IMR-90 (cell line): Measurements from ENCODE around the gene BEAN1. TPM values are rescaled to one million over a fixed set of nuclear protein-coding genes. Genes with fewer than 3 reads are reported as not detected.

Experiments used
- ATAC-seq: fragments of 200-7000 bp; cut with Tn5 transposase; 2 replicates; pipeline ENCODE4 v1.9.1; 2020; ENCODE audit warnings: low read depth, mild to moderate bottlenecking, moderate library complexity
- BruUV-seq: library from RNA; stranded (reverse); fragments of 400-500 nt; replicated peaks from 2 replicates; lab custom pipeline; 2021; lab: Mats Ljungman, UMichigan
- CTCF ChIA-PET: fragments of 300-600 bp; formaldehyde crosslinking; extraction: SDS; loops from one replicate; lab custom pipeline; 2021; ENCODE audit warnings: antibody characterized with exemption; lab: Yijun Ruan, JAX
- POLR2A ChIA-PET: fragments of 300-600 bp; sonication (Branson Sonifier 250); formaldehyde crosslinking; loops from one replicate; lab custom pipeline; 2022; ENCODE audit warnings: antibody characterized with exemption; ENCODE audit not compliant: unreplicated experiment; lab: Charles Lee
- DNase-seq: peaks from one replicate; pipeline ENCODE4 v3.0.0; 2013
- H2AFZ ChIP-seq: replicated peaks from 2 replicates; pipeline ENCODE3; 2013; ENCODE audit warnings: low read length, mild to moderate bottlenecking; ENCODE audit not compliant: poor library complexity
- H2AK5ac ChIP-seq: 2 replicates; pipeline ENCODE4 v1.6.1; 2013; ENCODE audit warnings: low read depth, low read length, inconsistent platforms
- H2AK9ac ChIP-seq: replicated peaks from 2 replicates; pipeline ENCODE3; 2013; ENCODE audit warnings: mild to moderate bottlenecking, low read depth, low read length, moderate library complexity; ENCODE audit not compliant: poor library complexity
- H2BK120ac ChIP-seq: 2 replicates; pipeline ENCODE4 v1.6.1; 2013; ENCODE audit warnings: low read depth, low read length, inconsistent platforms
- H2BK15ac ChIP-seq: 3 replicates; pipeline ENCODE4 v1.6.1; 2013; ENCODE audit warnings: low read depth, low read length, inconsistent platforms
- H2BK20ac ChIP-seq: 2 replicates; pipeline ENCODE4 v1.6.1; 2013; ENCODE audit warnings: low read depth, mild to moderate bottlenecking, inconsistent platforms, low read length, moderate library complexity
- H2BK5ac ChIP-seq: 2 replicates; pipeline ENCODE4 v1.6.1; 2013; ENCODE audit warnings: mild to moderate bottlenecking, low read depth, low read length, inconsistent platforms; ENCODE audit not compliant: poor library complexity, severe bottlenecking
- H3K14ac ChIP-seq: replicated peaks from 2 replicates; pipeline ENCODE4 v1.6.1; 2013; ENCODE audit warnings: low read depth, low read length, inconsistent platforms
- H3K18ac ChIP-seq: 2 replicates; pipeline ENCODE4 v1.6.1; 2013; ENCODE audit warnings: low read depth, low read length, control low read depth
- H3K23ac ChIP-seq: 2 replicates; pipeline ENCODE4 v1.6.1; 2013; ENCODE audit warnings: low read depth, low read length, inconsistent platforms
- H3K27ac ChIP-seq: 2 replicates; pipeline ENCODE4 v1.5.1; 2013; ENCODE audit warnings: mild to moderate bottlenecking, control low read depth, low read length; ENCODE audit not compliant: insufficient read depth
- H3K27me3 ChIP-seq: 2 replicates; pipeline ENCODE4 v1.6.1; 2013; ENCODE audit warnings: low read length; ENCODE audit not compliant: control insufficient read depth, insufficient read depth
- H3K36me3 ChIP-seq: 2 replicates; pipeline ENCODE4 v1.6.1; 2013; ENCODE audit warnings: low read length, mixed read lengths; ENCODE audit not compliant: control insufficient read depth, insufficient read depth
- H3K4ac ChIP-seq: 2 replicates; pipeline ENCODE4 v1.6.1; 2013; ENCODE audit warnings: low read depth, low read length, inconsistent platforms
- H3K4me1 ChIP-seq: 2 replicates; pipeline ENCODE4 v1.6.1; 2013; ENCODE audit warnings: low read length, mixed read lengths; ENCODE audit not compliant: control insufficient read depth, insufficient read depth
- H3K4me2 ChIP-seq: 2 replicates; pipeline ENCODE4 v1.6.1; 2013; ENCODE audit warnings: low read depth, mild to moderate bottlenecking, control low read depth, low read length, moderate library complexity
- H3K4me3 ChIP-seq: 2 replicates; pipeline ENCODE4 v1.5.1; 2013; ENCODE audit warnings: low read depth, mild to moderate bottlenecking, control low read depth, low read length, moderate library complexity; ENCODE audit not compliant: insufficient read depth
- H3K56ac ChIP-seq: 2 replicates; pipeline ENCODE4 v1.6.1; 2013; ENCODE audit warnings: low read length, inconsistent platforms; ENCODE audit not compliant: insufficient read depth; ENCODE audit errors: extremely low read depth
- H3K79me1 ChIP-seq, 2 experiments: 2 replicates each; pipeline ENCODE4 v1.6.1; 2013; ENCODE audit warnings: low read length in 2 of 2, inconsistent platforms in 1 of 2, low read depth in 1 of 2
- H3K9ac ChIP-seq: 2 replicates; pipeline ENCODE4 v1.6.1; 2013; ENCODE audit warnings: low read depth, low read length, control low read depth
- H3K9me1 ChIP-seq: 2 replicates; pipeline ENCODE4 v1.6.1; 2013; ENCODE audit warnings: low read length, inconsistent platforms; ENCODE audit not compliant: insufficient read depth
- H3K9me3 ChIP-seq: 2 replicates; pipeline ENCODE4 v1.6.1; 2013; ENCODE audit warnings: low read length; ENCODE audit not compliant: control insufficient read depth, insufficient read depth
- H4K20me1 ChIP-seq: 2 replicates; pipeline ENCODE4 v1.6.1; 2013; ENCODE audit warnings: low read length, inconsistent platforms; ENCODE audit not compliant: insufficient read depth
- H4K5ac ChIP-seq: 2 replicates; pipeline ENCODE4 v1.6.1; 2013; ENCODE audit warnings: mild to moderate bottlenecking, low read depth, low read length, control low read depth
- H4K8ac ChIP-seq, 2 experiments: 2 replicates each; pipeline ENCODE4 v1.6.1; 2013; ENCODE audit warnings: low read depth in 2 of 2, low read length in 2 of 2, control low read depth in 1 of 2, inconsistent platforms in 1 of 2
- H4K91ac ChIP-seq: 2 replicates; pipeline ENCODE4 v1.6.1; 2013; ENCODE audit warnings: low read depth, low read length, inconsistent platforms; ENCODE audit not compliant: insufficient read depth
- BHLHE40 ChIP-seq: fragments of 150-350 bp; IDR thresholded peaks from 2 replicates; pipeline ENCODE4 v1.6.1; 2016; ENCODE audit warnings: mild to moderate bottlenecking, low read depth, low read length
- CEBPB ChIP-seq: IDR thresholded peaks from 2 replicates; pipeline ENCODE4 v1.6.1; 2012; ENCODE audit warnings: low read depth, low read length, improper control_type of control experiment
- CHD1 ChIP-seq: IDR thresholded peaks from 2 replicates; pipeline ENCODE4 v1.6.1; 2012; ENCODE audit warnings: low read depth, low read length, improper control_type of control experiment
- CTCF ChIP-seq: conservative IDR thresholded peaks from 2 replicates; pipeline ENCODE4 v1.5.1; 2012; ENCODE audit warnings: mild to moderate bottlenecking, low read depth, low read length, improper control_type of control experiment
- ELK1 ChIP-seq: fragments of 150-350 bp; IDR thresholded peaks from 2 replicates; pipeline ENCODE4 v1.6.1; 2016; ENCODE audit warnings: low read depth, mild to moderate bottlenecking, low read length, moderate library complexity, borderline replicate concordance
- FOS ChIP-seq: fragments of 150-350 bp; IDR thresholded peaks from 2 replicates; pipeline ENCODE4 v1.6.1; 2016; ENCODE audit warnings: low read depth, low read length
- MAZ ChIP-seq: IDR thresholded peaks from 2 replicates; pipeline ENCODE4 v1.6.1; 2012; ENCODE audit warnings: low read depth, mild to moderate bottlenecking, low read length, improper control_type of control experiment, moderate library complexity, borderline replicate concordance
- NFE2L2 ChIP-seq: fragments of 150-350 bp; IDR thresholded peaks from 2 replicates; pipeline ENCODE4 v1.6.1; 2016; ENCODE audit warnings: low read depth, mild to moderate bottlenecking, low read length
- POLR2A ChIP-seq: IDR thresholded peaks from 2 replicates; pipeline ENCODE4 v1.6.1; 2012; ENCODE audit warnings: mild to moderate bottlenecking, low read depth, low read length
- RCOR1 ChIP-seq: IDR thresholded peaks from 2 replicates; pipeline ENCODE4 v1.6.1; 2012; ENCODE audit warnings: mild to moderate bottlenecking, low read length, improper control_type of control experiment; ENCODE audit not compliant: insufficient replicate concordance
- RFX5 ChIP-seq: IDR thresholded peaks from 2 replicates; pipeline ENCODE4 v1.8.0; 2012; ENCODE audit warnings: low read depth, mild to moderate bottlenecking, low read length, moderate library complexity
- SMC3 ChIP-seq: fragments of 150-350 bp; IDR thresholded peaks from 2 replicates; pipeline ENCODE4 v1.6.1; 2016; ENCODE audit warnings: low read depth, mild to moderate bottlenecking, antibody characterized with exemption, low read length, moderate library complexity
- USF2 ChIP-seq: fragments of 150-350 bp; IDR thresholded peaks from 2 replicates; pipeline ENCODE4 v1.6.1; 2017; ENCODE audit warnings: mild to moderate bottlenecking, antibody characterized with exemption, low read length, low read depth
- WGBS, 2 experiments: methylation state at CpG; one replicate each; pipeline versions ENCODE4 v1.1.5 to v1.1.7; 2013; ENCODE audit warnings: missing lambda C conversion rate in 2 of 2; ENCODE audit not compliant: insufficient read length in 1 of 2; ENCODE audit errors: extremely low coverage in 2 of 2; 5-methylcytosine and 5-hydroxymethylcytosine counted together
- dilution Hi-C: fragments of 300-500 bp; cut with HindIII; formaldehyde crosslinking; loops from one replicate; pipeline ENCODE4 v1.14.3; 2018; ENCODE audit warnings: low sequenced_read_pairs; ENCODE audit not compliant: unreplicated experiment
- in situ Hi-C: fragments of 300-500 bp; cut with MboI; formaldehyde crosslinking; loops from 3 replicates; pipeline ENCODE4 v1.14.3; 2019; ENCODE audit warnings: low sequenced_read_pairs, inconsistent platforms, mixed read lengths
- intact Hi-C: fragments of 100-400 bp; cut with micrococcal nuclease; formaldehyde crosslinking; loops from 2 replicates; pipeline ENCODE4 v1.10.0; 2022
- polyA plus RNA-seq, 3 experiments: library from polyadenylated mRNA; depleted of rRNA; stranded (reverse); fragments of >200 nt; gene quantifications; 2 replicates each; pipeline ENCODE4 v1.2.3, GENCODE V29; 2012; ENCODE audit warnings: low replicate concordance in 1 of 3
- total RNA-seq: library from RNA; depleted of rRNA; stranded (reverse); fragments of >200 nt; gene quantifications from 2 replicates; pipeline ENCODE4 v1.2.3, GENCODE V29; 2012

The BEAN1 gene
- total and polyA plus RNA-seq, 2 of the 4 experiments (the other 2 are of a cell fraction): not detected

GRCh38 chr16:66377324-66377723, 49.8 kb upstream of the BEAN1 start:
- H3K4me1 ChIP-seq: no peaks in the 10 kb centered on the region; the same call in 1 of the 2 replicates
- DNase-seq (no peak), ATAC-seq (no peak)
- no peaks in the 10 kb centered on the region for H3K36me3 ChIP-seq
- no TSS peak for BruUV-seq
- no peaks in the 10 kb centered on the region for H4K20me1 ChIP-seq
- H4K8ac ChIP-seq: no peak overlapping the region
- H2BK120ac ChIP-seq: no peak overlapping the region
- H3K18ac ChIP-seq: no peak overlapping the region
- H2AFZ ChIP-seq: no peak overlapping the region
- H3K9me1 ChIP-seq: no peaks in the 10 kb centered on the region
- no peak overlapping the region for H2AK5ac ChIP-seq
- no peaks in the 10 kb centered on the region for H3K79me1 ChIP-seq
- intact Hi-C loops (no loop called here), in situ Hi-C loops (no loop called here), dilution Hi-C loops (no loop called here)
- POLR2A ChIA-PET: no interaction called here
- H2BK20ac ChIP-seq: no peak overlapping the region
- H4K5ac ChIP-seq: no peak overlapping the region
- TF ChIP-seq RCOR1: no peak
- TF ChIP-seq POLR2A: no peak
- no peak for TF ChIP-seq NFE2L2
- TF ChIP-seq BHLHE40: no peak
- TF ChIP-seq CEBPB: no peak
- no peak for TF ChIP-seq CTCF
- no peak for TF ChIP-seq USF2
- TF ChIP-seq ELK1: no peak
- no peak for TF ChIP-seq FOS
- no peak for TF ChIP-seq RFX5
- no peak for TF ChIP-seq MAZ
- no peak for TF ChIP-seq CHD1
- TF ChIP-seq SMC3: no peak
- CTCF ChIA-PET: no interaction called here
- no peak overlapping the region for H3K14ac ChIP-seq
- no peak overlapping the region for H3K4me2 ChIP-seq
- no peak overlapping the region for H3K23ac ChIP-seq
- no peak overlapping the region for H3K4ac ChIP-seq
- no peak overlapping the region for H3K4me3 ChIP-seq
- H2AK9ac ChIP-seq: no peak overlapping the region
- WGBS, 2 experiments: no CpG with 5 or more reads among the region's 3 CpGs
- no peaks in the 10 kb centered on the region for H3K9me3 ChIP-seq
- H3K9ac ChIP-seq: no peak overlapping the region
- H2BK15ac ChIP-seq: no peak overlapping the region
- peaks cover 16% of the 10 kb centered on the region; the same call in 1 of the 2 replicates for H3K27me3 ChIP-seq
- H4K91ac ChIP-seq: no peak overlapping the region
- no peak overlapping the region for H3K27ac ChIP-seq
- H2BK5ac ChIP-seq: no peak overlapping the region
- no peak overlapping the region for H3K56ac ChIP-seq
